Duodenal mucosa (tissue), 2 donors: ENCODE data around the gene SH3GL2.

Experiments used
- H3K27ac ChIP-seq: one replicate; pipeline ENCODE4 v1.7.0; 2013; ENCODE audit warnings: low read depth, low read length
- H3K27me3 ChIP-seq, 2 donors: one replicate each; pipeline ENCODE4 v1.7.0; 2013; ENCODE audit warnings: low read length in 2 of 2, control low read depth in 1 of 2; ENCODE audit not compliant: insufficient read depth in 2 of 2, control insufficient read depth in 1 of 2
- H3K36me3 ChIP-seq, 2 donors: one replicate each; pipeline ENCODE4 v1.7.0; 2013; ENCODE audit warnings: low read length in 2 of 2, control low read depth in 1 of 2; ENCODE audit not compliant: insufficient read depth in 2 of 2, control insufficient read depth in 1 of 2
- H3K4me1 ChIP-seq, 2 donors: one replicate each; pipeline ENCODE4 v1.7.0; 2013; ENCODE audit warnings: low read length in 2 of 2, control low read depth in 1 of 2; ENCODE audit not compliant: insufficient read depth in 2 of 2, control insufficient read depth in 1 of 2
- H3K4me3 ChIP-seq, 2 donors: one replicate each; pipeline ENCODE4 v1.7.0; 2013; ENCODE audit warnings: low read length in 2 of 2, low read depth in 1 of 2
- H3K9ac ChIP-seq, 2 donors: one replicate each; pipeline ENCODE4 v1.7.0; 2013; ENCODE audit warnings: low read length in 2 of 2, low read depth in 1 of 2
- H3K9me3 ChIP-seq, 2 donors: one replicate each; pipeline ENCODE4 v1.7.0; 2013; ENCODE audit warnings: low read length in 2 of 2, control low read depth in 1 of 2; ENCODE audit not compliant: control insufficient read depth in 1 of 2

SH3GL2 gene

DNA sequence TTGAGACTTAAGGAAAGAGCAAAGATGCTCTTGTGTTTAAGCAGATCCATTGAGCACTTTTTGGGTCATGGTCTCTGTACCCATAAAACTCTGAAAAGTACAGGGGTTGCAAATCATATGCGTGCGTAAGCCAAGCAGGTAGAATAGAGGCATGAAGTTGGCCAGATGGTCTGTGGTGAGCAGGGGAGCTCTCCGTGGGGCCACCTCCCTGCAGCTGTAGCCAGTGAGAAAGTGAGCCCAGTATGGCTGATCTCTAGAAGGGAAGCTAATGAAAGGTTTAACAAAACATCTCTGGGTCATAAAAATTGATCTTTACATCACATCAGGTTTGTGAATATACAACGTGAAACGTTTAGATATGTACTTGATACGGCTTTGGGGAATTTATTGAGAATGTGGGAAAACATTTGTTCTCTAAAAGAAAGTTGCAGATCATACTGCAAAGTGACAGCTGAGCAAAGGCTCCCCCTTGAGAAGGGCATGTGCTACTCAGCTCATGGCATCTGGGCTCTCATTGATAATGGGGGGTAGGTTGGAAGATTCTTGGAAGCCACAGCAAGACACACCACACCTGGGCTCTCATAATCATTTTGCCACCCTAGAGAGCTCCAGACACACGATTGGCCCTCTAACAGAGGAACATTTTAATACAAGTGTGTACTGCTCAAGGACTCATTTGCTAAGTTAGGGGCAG is 30.6 kb downstream of the SH3GL2 start:
- no peak overlapping the region for H3K4me3 ChIP-seq
- no peaks in the 10 kb centered on the region for H3K9me3 ChIP-seq
- H3K36me3 ChIP-seq = no peaks in the 10 kb centered on the region
- no peaks in the 10 kb centered on the region for H3K4me1 ChIP-seq
- no peak overlapping the region for H3K9ac ChIP-seq
- H3K27me3 ChIP-seq = no peaks in the 10 kb centered on the region
- H3K27ac ChIP-seq = no peak overlapping the region

DNA sequence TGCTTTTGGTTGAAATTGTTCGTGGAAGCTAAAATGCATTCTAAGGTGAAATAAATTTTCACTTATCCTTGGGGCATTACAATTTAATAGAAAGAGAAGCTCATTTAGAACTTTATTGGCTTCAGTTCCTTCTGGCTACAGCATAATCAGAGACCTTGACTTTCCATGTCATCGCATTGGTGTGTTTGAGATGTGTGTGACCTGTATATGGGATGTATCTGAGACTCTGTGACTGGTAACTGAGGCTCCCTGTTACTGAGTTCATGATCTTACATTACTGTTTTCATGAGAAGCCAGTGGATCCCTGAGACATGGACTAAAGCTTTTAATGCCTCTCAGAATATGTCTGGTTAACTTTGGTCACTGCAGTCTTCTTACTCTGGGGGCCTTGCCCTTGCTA is 32.5 kb downstream of the SH3GL2 start:
- H3K27ac ChIP-seq = no peak overlapping the region
- no peaks in the 10 kb centered on the region for H3K9me3 ChIP-seq
- no peaks in the 10 kb centered on the region for H3K4me1 ChIP-seq
- H3K9ac ChIP-seq = no peak overlapping the region
- no peaks in the 10 kb centered on the region for H3K36me3 ChIP-seq
- no peaks in the 10 kb centered on the region for H3K27me3 ChIP-seq
- no peak overlapping the region for H3K4me3 ChIP-seq

DNA sequence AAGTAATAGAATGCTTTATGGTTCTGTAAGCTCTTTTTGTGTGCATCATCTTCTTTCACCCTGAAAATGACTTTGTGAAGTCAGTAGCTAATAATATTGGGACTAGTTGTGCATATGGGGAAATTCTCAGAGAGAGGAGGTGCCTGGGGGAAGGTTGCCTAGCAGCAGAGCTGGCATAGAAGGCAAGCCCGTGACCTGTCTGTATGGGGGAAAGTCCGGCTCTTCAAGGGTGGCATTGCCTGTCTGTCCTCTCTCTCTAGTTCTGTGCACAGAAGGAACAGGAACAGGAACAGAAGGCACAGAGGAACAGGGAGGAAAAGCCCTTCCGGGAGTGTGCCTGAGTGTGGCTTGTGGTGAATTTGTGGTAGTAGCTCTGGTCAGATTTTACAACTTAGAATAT is 33.1 kb downstream of the SH3GL2 start:
- H3K9me3 ChIP-seq = no peaks in the 10 kb centered on the region
- no peaks in the 10 kb centered on the region for H3K27me3 ChIP-seq
- no peaks in the 10 kb centered on the region for H3K4me1 ChIP-seq
- no peak overlapping the region for H3K27ac ChIP-seq
- no peaks in the 10 kb centered on the region for H3K36me3 ChIP-seq
- H3K9ac ChIP-seq = no peak overlapping the region
- H3K4me3 ChIP-seq = no peak overlapping the region

DNA sequence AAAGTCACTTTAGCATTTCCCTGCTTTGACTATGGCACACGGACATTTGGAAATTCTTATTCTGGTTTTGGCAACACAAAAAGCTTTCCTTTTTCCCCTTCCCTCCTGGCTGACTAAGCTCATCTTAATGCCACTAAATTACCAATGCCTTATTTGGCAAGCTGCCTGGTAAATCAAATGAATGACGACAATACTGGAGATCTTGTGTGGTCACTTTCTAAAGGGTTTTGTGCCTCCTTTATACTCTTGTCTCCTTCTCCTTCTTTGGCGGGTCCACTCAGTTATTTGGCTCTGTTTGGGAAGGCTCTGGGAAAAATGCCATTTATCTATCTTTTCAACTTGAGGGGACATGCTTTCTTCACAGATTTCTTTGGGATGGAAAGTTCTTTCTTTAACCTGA is 34.9 kb downstream of the SH3GL2 start:
- Histone ChIP-seq H3K27ac (no peak overlapping the region), H3K36me3 (no peaks in the 10 kb centered on the region), H3K9ac (no peak overlapping the region), H3K9me3 (no peaks in the 10 kb centered on the region), H3K4me1 (no peaks in the 10 kb centered on the region), H3K27me3 (no peaks in the 10 kb centered on the region), H3K4me3 (no peak overlapping the region)

DNA sequence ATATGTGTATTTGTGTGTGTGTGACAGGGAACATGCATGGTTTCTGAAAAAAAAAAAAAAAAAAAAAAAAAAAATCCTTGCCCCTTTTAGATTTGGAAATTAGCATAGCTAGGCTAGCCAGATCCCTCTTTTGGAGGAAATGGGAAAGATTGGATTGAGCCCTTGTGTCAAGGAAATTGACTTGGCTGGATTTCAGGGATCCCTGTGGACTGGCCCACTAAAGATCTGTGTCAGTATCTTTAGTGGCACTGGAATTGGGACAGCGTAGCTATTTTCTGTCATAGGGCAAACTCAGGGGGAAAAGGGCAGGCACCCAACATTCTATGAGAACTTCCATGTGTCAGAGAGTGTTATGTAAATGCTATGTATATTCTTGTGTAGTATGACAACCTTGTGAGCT is 35.4 kb downstream of the SH3GL2 start:
- H3K9ac ChIP-seq = no peak overlapping the region
- H3K9me3 ChIP-seq = no peaks in the 10 kb centered on the region
- no peaks in the 10 kb centered on the region for H3K36me3 ChIP-seq
- no peaks in the 10 kb centered on the region for H3K4me1 ChIP-seq
- H3K4me3 ChIP-seq = no peak overlapping the region
- no peaks in the 10 kb centered on the region for H3K27me3 ChIP-seq
- H3K27ac ChIP-seq = no peak overlapping the region

DNA sequence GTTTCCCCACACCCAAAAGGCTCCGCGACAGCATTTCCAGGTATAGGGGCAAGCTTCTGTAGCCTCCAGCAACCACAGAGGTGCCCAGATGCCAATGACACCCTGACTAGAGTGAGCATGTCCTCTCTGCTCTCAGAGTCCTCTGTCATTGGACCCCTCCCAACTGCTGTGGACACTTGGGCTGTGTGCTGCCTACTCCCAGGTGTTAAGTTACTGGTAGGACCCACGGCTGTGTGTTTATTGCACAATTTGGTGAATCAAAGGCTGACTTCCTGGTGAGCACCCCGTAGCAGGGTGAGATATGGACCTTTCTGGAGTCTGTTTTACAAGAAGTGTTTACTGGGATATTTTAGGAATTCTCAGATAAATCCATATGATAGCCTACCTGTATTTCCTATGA is 36.0 kb downstream of the SH3GL2 start:
- Histone ChIP-seq H3K27me3 (no peaks in the 10 kb centered on the region), H3K36me3 (no peaks in the 10 kb centered on the region), H3K4me1 (no peaks in the 10 kb centered on the region), H3K27ac (no peak overlapping the region), H3K9ac (no peak overlapping the region), H3K4me3 (no peak overlapping the region), H3K9me3 (no peaks in the 10 kb centered on the region)

DNA sequence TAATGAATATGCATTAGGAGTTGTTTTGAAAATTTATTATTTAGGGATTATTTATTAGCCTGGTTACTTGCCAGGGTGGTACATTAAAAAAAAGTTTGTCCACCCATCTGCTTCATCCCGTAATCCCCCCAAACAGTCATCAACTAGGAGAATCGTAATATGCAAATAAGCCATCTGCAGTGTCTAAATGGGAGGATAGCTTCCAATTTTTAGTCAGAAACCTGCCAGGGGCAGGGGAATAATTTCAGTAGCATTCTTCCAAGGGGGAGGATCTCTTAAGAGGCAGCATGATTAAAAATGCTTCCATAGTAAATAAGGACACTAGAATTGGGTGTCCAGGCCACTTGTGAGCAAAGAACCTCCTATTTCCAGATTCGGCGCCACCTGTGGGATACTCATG is 43.3 kb downstream of the SH3GL2 start:
- no peaks in the 10 kb centered on the region for H3K27me3 ChIP-seq
- H3K9me3 ChIP-seq = no peaks in the 10 kb centered on the region
- no peak overlapping the region for H3K9ac ChIP-seq
- H3K27ac ChIP-seq = no peak overlapping the region
- H3K36me3 ChIP-seq = no peaks in the 10 kb centered on the region
- H3K4me1 ChIP-seq = no peaks in the 10 kb centered on the region
- no peak overlapping the region for H3K4me3 ChIP-seq

DNA sequence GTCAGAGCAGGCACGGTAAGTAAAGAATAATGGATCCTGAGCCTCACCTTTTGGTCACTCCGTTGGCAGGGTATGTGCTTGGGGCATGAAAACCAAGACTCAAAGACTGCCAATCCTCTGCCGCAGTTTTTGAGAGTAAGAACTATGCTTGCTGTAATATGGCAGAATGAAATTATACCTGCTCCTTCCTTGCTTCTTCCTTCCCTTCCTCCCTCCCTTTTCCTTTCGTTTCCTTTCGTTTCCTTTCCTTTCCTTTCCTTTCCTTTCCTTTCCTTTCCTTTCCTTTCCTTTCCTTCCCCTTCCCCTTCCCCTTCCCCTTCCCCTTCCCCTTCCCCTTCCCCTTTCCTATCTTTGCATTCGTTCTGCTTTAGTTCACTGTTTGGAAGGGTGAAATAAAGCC is 43.9 kb downstream of the SH3GL2 start:
- H3K9me3 ChIP-seq = no peaks in the 10 kb centered on the region
- no peak overlapping the region for H3K4me3 ChIP-seq
- no peaks in the 10 kb centered on the region for H3K36me3 ChIP-seq
- H3K27me3 ChIP-seq = no peaks in the 10 kb centered on the region
- no peaks in the 10 kb centered on the region for H3K4me1 ChIP-seq
- no peak overlapping the region for H3K27ac ChIP-seq
- no peak overlapping the region for H3K9ac ChIP-seq

DNA sequence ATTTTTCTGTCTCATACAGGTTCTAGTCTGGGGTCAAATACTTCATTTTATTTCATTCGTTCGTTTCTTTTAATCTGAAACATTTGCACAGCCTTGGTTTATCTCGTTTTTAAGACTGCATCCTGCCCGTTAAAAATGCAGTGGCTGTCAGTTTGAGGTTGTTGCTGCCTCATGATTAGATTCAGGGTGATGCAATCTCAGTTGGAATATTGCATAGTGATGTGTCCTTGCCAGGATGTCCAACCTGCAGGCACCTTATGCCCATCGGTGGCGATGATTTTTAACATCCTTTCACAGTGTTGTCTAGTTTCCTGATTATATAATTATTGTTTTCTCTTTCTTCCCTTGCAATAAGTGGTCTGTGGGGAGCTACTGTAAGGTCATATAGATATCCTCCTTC is 45.1 kb downstream of the SH3GL2 start:
- Histone ChIP-seq H3K27me3 (no peaks in the 10 kb centered on the region), H3K9ac (no peak overlapping the region), H3K27ac (no peak overlapping the region), H3K36me3 (no peaks in the 10 kb centered on the region), H3K4me1 (no peaks in the 10 kb centered on the region), H3K4me3 (no peak overlapping the region), H3K9me3 (no peaks in the 10 kb centered on the region)

DNA sequence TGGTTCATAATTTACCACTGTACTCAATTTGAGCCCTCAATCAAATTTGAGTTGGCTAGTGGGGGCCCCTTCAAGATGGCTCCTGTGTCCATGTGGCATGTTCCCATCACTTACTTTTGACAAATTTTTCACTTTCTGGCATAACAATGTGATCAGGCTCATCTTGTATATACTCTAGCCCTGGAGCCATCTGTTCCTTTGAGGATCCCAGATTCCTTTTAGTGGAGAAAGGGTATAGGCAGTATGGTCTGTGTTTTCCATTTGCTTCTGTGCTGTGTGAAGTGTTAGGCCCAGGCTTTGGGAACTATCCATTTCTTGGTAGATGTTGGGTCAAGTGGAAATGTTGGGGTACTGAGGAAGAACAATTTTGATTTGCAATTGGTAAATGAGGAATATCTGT is 45.7 kb downstream of the SH3GL2 start:
- no peaks in the 10 kb centered on the region for H3K9me3 ChIP-seq
- no peak overlapping the region for H3K27ac ChIP-seq
- no peak overlapping the region for H3K4me3 ChIP-seq
- no peaks in the 10 kb centered on the region for H3K27me3 ChIP-seq
- no peaks in the 10 kb centered on the region for H3K36me3 ChIP-seq
- H3K4me1 ChIP-seq = no peaks in the 10 kb centered on the region
- H3K9ac ChIP-seq = no peak overlapping the region
